ENCODE results near the gene BST2.

Gene BST2, protein sequence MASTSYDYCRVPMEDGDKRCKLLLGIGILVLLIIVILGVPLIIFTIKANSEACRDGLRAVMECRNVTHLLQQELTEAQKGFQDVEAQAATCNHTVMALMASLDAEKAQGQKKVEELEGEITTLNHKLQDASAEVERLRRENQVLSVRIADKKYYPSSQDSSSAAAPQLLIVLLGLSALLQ

GRCh38 chr19:17405250-17406045 lies at the start of gene BST2:
BST2 (minus strand) TSS chr19:17405630; CDS start chr19:17405575, 55 bp downstream.
- DNase-seq (ENCODE audit: low read depth, low spot score), result no peak

GRCh38 chr19:17454576-17455071 lies 49.2 kb upstream of the BST2 start:
- no peak for DNase-seq (ENCODE audit: low read depth, low spot score)

- no peak for DNase-seq (ENCODE audit: low read depth, low spot score)
These were observed 46.4 kb upstream of the BST2 start for GRCh38 chr19:17451820-17452219.

DNA sequence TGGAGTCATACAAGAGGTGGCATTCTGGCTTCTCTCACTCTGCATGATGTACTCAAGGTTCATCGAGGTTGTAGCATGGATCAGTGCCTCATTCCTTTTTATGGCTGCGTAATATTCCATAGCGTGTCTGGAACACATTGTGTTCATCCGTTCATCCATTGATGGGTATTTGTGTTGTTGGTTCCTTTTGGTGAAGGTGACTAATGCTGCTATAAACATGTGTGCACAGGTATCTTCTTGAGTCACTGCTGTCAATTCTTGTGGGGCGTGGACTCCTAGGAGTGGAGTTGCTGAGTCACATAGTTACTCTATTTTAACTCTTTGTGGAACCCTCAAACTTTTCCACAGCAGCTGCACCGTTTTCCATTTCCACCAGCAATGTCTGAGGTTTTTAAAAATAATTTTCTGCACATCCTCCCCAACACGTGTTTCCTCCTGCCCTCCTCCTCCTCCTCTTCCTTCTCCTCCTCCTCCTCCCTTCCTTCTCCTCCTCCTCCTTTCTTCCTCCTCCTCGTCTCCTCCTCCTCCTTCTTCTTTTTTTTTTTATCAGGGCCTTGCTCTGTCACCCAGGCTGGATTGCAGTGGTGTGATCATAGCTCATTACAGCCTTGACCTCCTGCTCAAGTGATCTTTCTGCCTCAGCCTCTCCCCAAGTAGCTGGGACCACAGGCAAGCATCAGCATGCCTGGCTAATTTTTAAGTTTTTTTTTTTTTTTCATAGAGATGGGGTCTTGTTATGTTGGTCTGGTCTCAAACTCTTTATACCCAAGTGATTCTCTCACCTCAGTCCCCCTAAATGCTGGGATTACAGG lies 45.0 kb upstream of the BST2 start:
- DNase-seq (ENCODE audit: low read depth, low spot score), result no peak

- DNase-seq (ENCODE audit: low read depth, low spot score), result no peak
These were observed 42.9 kb upstream of the BST2 start, which contains the start of gene TMEM221 for GRCh38 chr19:17448131-17448967. TMEM221 (minus strand) TSS chr19:17448668; CDS start chr19:17448462, 206 bp downstream.

- DNase-seq (ENCODE audit: low read depth, low spot score), result no peak
These were observed 42.3 kb upstream of the BST2 start for GRCh38 chr19:17447704-17448130.

GRCh38 chr19:17445526-17446165 lies 40.2 kb upstream of the BST2 start:
- no peak for DNase-seq (ENCODE audit: low read depth, low spot score)

DNA sequence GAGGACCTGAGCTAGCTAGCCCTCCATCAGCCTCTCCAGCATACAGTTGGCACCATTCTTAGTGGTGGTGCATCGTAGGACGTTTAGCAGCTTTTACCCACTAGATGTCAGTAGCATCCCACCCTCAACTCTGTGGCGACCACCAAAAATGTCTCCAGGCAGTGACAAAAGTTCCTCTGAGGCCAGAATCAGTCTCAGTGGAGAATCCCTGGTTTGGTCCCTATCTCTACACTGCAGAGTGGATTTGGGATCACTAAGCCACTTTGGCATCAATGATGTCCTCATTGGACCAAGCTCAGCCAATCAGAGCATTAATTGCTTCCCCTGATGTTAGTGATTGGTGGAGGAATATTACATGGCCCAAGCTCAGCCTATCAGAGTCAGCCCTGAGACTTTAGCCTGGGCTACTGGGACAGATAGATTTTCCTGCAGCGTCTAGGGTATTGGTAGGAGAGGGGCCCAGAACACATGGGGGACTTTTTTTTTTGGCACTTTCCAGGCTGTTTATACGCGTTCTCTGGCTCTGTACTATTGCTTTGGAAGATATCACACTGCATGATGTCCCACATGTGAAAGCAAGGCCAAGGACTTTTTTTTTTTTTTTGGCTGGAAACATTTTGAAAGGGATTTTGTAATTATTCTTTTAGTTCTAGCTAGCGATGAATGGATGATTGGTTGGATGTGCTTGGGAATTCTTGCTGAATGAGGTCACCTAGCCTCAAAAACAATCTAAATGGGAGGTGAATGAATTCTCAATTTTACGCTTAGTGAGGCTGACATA lies 36.0 kb upstream of the BST2 start:
- no peak for DNase-seq (ENCODE audit: low read depth, low spot score)

GRCh38 chr19:17436874-17437267 lies 31.4 kb upstream of the BST2 start:
- no peak for DNase-seq (ENCODE audit: low read depth, low spot score)

GRCh38 chr19:17436094-17436873 lies 30.9 kb upstream of the BST2 start:
- DNase-seq (ENCODE audit: low read depth, low spot score), result no peak

DNA sequence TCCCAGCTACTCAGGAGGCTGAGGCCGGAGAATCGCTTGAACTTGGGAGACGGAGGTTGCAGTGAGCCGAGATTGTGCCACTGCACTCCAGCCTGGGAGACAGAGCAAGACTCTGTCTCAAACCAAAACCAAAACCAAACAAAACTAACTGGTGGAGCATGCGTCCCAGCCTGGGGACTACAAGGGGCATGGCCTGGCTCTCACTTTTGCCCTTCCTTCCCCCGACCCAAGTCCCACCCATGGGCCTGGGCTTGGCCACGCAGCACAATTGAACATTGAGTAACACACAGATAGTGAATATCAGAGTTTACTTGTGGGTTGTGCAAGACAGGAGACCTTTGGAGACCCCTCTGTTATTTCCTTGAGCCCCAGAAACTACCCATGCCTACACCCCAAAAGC lies 29.8 kb upstream of the BST2 start:
- DNase-seq (ENCODE audit: low read depth, low spot score), result no peak

- DNase-seq (ENCODE audit: low read depth, low spot score), result no peak
These were observed 26.0 kb upstream of the BST2 start for GRCh38 chr19:17431417-17431816.

DNA sequence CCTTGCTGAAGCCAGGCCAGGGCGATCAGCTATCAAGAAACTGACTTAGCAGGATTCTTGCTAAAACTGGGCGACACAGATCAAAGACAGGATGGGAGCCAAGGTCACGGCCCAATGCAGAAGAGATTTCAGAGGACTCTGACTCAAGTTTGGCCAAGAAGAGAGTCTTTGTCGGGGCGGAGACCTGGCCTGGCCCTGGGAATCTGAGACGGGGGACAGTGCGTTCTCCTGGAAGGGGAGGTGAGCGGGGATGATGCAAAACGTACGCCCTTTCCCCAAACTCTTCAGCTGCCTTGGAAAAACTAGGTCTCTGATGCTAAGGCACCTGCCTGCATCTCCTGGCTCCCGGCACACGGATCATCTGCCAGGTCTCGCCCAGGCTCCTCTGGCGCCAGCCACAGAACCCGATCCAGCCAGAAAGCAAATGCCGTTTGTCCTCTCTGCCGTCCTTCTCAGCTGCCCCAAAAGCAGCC lies 24.2 kb upstream of the BST2 start:
- no peak for DNase-seq (ENCODE audit: low read depth, low spot score)

DNA sequence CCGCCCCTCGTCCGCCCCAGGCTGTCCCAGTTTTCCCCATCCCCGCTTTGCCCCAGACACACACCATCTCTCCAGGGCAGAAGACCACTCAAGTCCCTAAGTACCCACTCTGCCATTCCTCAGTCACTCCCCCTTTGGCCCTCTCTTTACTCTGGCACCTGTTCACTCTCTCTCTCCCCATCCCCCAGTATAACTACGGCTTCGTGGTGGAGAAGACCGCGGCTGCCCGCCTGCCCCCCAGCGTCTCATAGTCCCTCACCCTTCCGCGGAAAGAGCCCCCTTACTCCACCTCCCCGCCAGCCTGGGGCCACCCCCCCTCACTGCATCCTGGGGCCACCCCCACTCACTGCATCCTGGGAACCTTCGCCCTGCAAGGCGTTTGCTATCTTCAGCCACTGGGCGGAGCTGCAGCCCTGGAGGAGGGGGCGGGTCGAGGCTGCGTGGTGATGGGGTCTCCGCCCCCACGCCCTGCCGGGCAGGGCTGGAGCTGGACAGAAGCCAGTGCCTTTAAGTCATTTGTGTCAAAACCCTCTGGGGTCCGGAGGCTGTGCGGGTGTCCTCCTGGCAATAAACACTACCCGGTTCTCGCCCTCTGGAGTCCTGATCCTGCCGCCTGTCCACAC lies 19.4 kb upstream of the BST2 start:
- no peak for DNase-seq (ENCODE audit: low read depth, low spot score)

DNA sequence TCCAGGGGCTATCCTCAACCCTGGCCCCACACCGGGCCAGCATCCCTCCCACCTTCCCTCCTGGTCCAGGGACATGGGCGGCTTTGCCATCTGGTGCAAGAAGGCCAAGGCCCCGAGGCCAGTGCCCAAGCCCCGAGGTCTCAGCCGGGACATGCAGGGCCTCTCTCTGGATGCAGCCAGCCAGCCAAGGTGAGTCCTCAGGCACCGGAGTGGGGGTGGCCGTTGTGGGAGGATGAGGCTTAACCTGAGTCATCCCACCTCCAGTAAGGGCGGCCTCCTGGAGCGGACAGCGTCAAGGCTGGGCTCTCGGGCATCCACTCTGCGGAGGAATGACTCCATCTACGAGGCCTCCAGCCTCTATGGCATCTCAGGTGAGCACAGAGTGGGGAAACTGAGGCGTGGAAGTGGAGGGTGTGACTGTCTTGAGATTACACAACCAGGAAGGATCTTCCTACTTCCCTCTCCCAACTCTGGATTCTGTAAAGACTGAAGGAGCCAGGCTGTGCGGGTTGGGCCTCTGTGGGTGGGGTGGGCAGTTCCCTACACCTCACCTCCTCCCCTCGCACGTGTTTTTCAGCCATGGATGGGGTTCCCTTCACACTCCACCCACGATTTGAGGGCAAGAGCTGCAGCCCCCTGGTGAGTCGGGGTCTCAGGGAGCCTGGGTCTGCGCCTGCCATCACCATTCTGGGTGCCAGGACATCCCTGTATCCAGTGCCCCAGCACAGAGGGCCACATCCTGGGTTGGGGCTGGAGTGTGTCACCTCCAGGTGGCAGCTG lies 18.2 kb upstream of the BST2 start:
- no peak for DNase-seq (ENCODE audit: low read depth, low spot score)

DNA sequence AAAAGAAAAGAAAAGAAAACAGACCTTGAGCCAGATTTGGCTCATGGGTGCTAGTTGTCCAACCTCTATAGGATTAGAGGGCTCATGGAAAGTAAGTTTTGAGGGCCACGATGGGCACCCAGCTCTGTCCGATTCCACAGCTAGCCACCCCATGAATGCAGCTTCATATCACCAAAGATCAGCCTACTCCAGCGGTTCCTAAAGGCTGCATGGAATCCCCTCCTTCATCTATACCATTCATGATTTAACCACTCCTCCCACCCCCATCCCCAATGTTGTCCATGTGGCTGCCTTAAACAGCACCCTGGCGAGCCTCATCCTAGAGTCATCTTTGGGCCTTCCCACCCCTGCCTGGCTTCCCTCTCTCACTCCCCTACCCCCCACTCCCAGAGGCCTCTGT lies 16.5 kb upstream of the BST2 start:
- DNase-seq (ENCODE audit: low read depth, low spot score), result no peak

DNA sequence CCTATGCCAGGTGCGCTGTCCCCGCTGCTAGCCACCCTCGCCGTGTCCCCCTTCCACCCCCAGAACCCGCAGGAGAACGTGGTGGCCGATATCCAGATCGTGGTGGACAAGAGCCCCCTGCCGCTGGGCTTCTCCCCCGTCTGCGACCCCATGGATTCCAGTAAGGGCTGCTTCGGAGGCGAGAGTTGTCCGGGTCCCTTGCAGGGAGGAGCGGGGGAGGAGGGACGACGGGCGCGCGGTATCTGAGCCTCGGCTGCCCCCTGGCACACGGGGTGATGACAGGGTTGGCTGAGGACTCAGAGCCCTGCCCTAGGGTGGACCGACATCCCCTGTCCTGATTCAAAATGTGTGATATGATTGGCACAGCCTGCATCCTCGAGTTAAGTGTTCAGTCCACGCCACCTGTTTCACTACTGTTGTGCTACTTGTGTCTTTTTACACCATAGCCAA lies 15.1 kb upstream of the BST2 start:
- no peak for DNase-seq (ENCODE audit: low read depth, low spot score)
